SJCRH30 (cell line): ENCODE measurements around the gene CALCB. TPM values are rescaled to one million over a fixed set of nuclear protein-coding genes. Genes with fewer than 3 reads are reported as not detected.
"Not testable (repeated sequence)": the region's sequence is repeated elsewhere in the genome, so short reads cannot be mapped to it uniquely, and the experiment has no call there.

Source experiments
- DNase-seq, 2 experiments: peaks; one replicate each; pipeline ENCODE4 v3.0.0-alpha.2; 2015 to 2020
- H3K27ac ChIP-seq: fragments of 250-450 bp; sonication (Bioruptor Pico); 2 replicates; pipeline ENCODE4 v1.5.1; 2020; ENCODE audit warnings: mild to moderate bottlenecking, moderate library complexity
- H3K27me3 ChIP-seq: fragments of 250-450 bp; sonication (Bioruptor Pico); 2 replicates; pipeline ENCODE4 v1.5.1; 2020; ENCODE audit warnings: mild to moderate bottlenecking, moderate library complexity
- H3K36me3 ChIP-seq: fragments of 250-450 bp; sonication (Bioruptor Pico); 2 replicates; pipeline ENCODE4 v1.5.1; 2020; ENCODE audit warnings: mild to moderate bottlenecking, moderate library complexity
- H3K4me1 ChIP-seq: fragments of 250-450 bp; sonication (Bioruptor Pico); 2 replicates; pipeline ENCODE4 v1.5.1; 2020; ENCODE audit warnings: mild to moderate bottlenecking, moderate library complexity
- H3K4me3 ChIP-seq: fragments of 250-450 bp; sonication (Bioruptor Pico); 2 replicates; pipeline ENCODE4 v1.5.1; 2020; ENCODE audit warnings: mild to moderate bottlenecking, moderate library complexity
- H3K9me3 ChIP-seq: fragments of 250-450 bp; sonication (Bioruptor Pico); replicated peaks from 2 replicates; pipeline ENCODE4 v1.5.1; 2020; ENCODE audit warnings: mild to moderate bottlenecking, moderate library complexity
- total RNA-seq: library from RNA; depleted of rRNA; stranded (reverse); fragments of >200 nt; shearing (Covaris generic); gene quantifications from 2 replicates; pipeline ENCODE4 v1.2.3, GENCODE V29; 2014; rRNA removed

Gene CALCB, protein sequence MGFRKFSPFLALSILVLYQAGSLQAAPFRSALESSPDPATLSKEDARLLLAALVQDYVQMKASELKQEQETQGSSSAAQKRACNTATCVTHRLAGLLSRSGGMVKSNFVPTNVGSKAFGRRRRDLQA
- total RNA-seq = not detected in 2 replicates

DNA sequence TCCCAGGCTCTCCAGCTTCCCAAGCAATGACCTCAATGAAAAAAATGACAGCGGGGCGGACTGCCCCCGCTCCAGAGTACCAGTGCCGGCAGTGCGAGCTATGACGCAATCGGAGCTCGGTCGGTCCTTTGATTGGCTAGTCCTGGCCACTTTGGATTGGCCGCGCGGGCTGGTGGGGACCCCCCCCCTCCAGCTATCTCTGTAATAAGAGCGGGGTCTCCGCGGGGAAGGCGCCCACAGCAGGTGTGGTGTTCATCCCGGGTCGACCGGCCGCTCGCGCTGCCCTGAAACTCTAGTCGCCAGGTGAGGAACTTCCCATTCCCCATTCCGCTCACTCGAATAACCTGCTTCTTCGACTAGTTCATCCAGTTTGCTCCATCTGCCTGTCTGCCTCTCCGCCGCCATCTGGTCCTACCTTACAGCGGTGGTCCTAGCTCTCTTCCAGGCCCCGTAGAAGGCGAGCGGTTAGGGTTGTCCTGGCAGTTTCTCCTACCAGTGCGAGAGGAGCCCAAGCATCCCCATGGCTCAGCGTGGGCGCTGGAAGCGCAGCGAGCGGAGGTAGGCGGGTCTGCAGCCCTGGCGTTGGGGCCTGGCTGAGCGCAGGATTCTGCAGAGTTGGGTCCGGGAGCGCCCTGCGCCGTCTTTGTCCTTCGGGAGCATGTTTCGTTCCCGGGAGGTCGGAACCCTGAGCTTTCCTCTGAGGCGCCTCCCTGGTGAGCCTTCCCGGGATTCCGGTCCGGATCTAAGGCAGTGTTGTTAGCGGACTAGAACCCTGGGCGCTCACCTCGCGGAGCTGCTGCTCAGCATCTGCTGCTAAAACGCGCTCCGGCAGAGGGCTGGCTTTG is at the start of gene CALCB:
Gene CALCB, plus strand, starts transcription at position 233 of the 845 bp plus-strand sequence. CDS start 1,126 bp downstream, outside the sequence.
- Histone ChIP-seq H3K4me1 (no peaks in the 10 kb centered on the region), H3K4me3 (no peak within 1 kb of the TSS), H3K27me3 (no peaks in the 10 kb centered on the region)

DNA sequence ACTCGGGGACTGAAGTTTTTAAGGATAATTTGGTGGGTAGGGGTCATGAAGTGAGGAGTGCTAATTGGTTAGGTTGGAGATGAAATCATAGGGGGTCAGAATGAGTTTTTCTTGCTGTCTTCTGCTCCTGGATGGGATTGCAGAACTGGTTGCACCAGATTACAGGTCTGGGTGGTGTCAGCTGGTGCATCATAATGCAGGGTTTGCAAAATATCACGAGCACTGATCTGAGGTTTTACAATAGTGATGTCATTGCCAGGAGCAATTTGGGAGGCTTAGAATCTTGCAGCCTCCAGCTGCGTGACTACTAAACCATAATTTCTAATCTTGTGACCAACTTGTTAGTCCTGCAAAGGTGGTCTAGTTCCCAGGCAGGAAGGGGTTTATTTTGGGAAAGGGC is 46.4 kb upstream of the CALCB start:
- no peak overlapping the region for H3K27ac ChIP-seq
- no peaks in the 10 kb centered on the region for H3K36me3 ChIP-seq
- H3K9me3 ChIP-seq = no peaks in the 10 kb centered on the region; the same call in 1 of the 2 replicates
- no peaks in the 10 kb centered on the region for H3K27me3 ChIP-seq
- H3K4me1 ChIP-seq = no peaks in the 10 kb centered on the region
- no peak overlapping the region for H3K4me3 ChIP-seq
- no peak for DNase-seq

More for the DNA sequence above, at the start of gene CALCB:
- Histone ChIP-seq H3K27ac (no peak within 1 kb of the TSS), H3K36me3 (no peaks in the 10 kb centered on the region), H3K9me3 (no peaks in the 10 kb centered on the region)
- DNase-seq = no peak

DNA sequence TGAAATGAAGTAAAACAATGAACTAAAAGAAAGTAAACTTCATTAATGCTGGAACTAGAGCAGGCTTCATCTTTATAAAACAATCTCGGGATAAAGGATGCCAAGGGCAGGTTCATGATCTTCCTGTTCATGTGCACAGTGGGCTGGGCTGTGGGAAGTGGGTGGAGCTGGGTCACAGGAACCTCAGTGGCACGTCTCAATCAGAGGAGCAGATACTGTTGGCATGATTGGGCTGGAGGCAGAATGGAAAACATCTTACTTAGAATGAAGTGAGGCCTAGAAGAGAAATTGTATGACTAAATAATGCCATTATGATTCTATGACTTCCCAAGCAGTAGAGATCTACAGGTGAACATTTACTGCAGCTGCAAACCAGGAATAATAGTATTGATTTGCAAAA is 45.4 kb upstream of the CALCB start:
- Histone ChIP-seq H3K27ac (no peak overlapping the region), H3K27me3 (no peaks in the 10 kb centered on the region), H3K4me1 (no peaks in the 10 kb centered on the region), H3K36me3 (no peaks in the 10 kb centered on the region), H3K9me3 (no peaks in the 10 kb centered on the region; the same call in 1 of the 2 replicates), H3K4me3 (no peak overlapping the region)
- no peak for DNase-seq

DNA sequence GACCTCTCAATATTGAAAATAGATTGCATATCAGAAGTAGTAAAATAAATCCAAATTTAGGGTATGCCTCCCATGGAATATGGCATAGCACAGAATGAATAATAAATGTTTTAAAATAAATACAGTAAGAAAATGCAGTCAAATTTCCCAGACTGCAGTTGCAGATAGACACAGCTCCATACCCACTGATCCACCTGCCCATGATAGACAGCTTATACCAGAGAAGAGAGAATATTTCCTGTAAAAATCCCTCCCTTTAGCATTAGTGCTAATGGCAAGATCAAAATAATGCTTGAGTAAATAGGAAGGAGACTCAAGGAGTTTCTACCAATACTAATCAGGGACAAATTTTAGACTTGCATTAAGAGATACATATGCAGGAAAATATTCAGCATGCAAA is 45.0 kb upstream of the CALCB start:
- H3K36me3 ChIP-seq = no peaks in the 10 kb centered on the region
- H3K27ac ChIP-seq = no peak overlapping the region
- no peaks in the 10 kb centered on the region for H3K27me3 ChIP-seq
- DNase-seq = no peak
- H3K4me1 ChIP-seq = no peaks in the 10 kb centered on the region
- no peaks in the 10 kb centered on the region; the same call in 1 of the 2 replicates for H3K9me3 ChIP-seq
- no peak overlapping the region for H3K4me3 ChIP-seq

DNA sequence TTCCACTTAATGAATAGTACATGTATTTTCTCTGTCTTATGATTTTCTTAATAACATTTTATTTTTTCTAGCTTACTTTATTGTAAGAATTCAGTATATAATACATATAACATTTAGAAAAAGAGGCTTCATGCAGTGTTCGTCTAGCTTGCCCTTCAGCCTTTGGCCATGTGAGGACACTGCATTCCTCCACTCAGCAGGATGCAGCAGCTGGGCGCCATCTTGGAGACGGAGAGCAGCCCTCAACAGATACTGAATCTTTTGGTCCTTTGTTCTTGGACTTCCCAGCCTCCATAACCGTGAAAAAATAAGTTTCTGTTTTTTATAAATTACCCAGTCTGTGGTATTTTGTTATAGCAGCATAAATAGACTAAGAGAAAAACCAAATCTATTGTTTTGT is 41.4 kb upstream of the CALCB start:
- DNase-seq = peak in 1 of 2 experiments; percentile 5
- not testable (repeated sequence) for H3K27me3 ChIP-seq, H3K9me3 ChIP-seq, H3K27ac ChIP-seq, H3K4me1 ChIP-seq, H3K36me3 ChIP-seq, H3K4me3 ChIP-seq

DNA sequence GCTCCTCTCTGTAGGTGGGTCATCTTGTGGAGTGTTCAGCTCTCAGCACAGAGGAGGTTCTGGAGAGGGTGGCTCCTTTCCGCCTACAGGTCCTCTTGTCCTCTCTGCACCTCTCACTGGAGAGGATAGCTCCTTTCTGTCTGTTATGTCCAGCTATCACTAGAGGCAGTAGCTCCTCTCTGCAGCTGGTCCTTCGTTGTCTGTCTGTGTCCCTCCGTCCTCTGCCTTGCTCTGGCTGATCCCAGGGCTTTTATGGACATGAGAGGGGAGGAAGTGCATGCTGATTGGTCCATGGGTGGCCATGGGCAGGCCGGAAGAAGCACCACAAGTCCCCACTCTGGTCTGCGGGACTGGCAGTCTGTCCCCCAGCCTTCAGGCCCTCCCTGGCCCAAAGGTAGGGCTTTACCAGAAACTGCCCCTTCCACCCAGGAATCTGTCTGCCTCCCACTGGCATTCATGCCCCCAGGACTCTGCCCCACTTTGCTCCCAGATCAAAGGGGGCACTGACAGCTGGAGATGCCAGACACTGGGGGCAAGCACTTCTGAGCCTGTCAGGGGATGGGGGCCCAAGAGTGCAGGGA is 38.6 kb upstream of the CALCB start:
- peak; percentile 2 to 5 for DNase-seq
- H3K9me3 ChIP-seq = no peaks in the 10 kb centered on the region
- 0 out of 2 replicates have a peak, but pooled peaks cover 2% of the 10 kb centered on the region for H3K4me1 ChIP-seq

DNA sequence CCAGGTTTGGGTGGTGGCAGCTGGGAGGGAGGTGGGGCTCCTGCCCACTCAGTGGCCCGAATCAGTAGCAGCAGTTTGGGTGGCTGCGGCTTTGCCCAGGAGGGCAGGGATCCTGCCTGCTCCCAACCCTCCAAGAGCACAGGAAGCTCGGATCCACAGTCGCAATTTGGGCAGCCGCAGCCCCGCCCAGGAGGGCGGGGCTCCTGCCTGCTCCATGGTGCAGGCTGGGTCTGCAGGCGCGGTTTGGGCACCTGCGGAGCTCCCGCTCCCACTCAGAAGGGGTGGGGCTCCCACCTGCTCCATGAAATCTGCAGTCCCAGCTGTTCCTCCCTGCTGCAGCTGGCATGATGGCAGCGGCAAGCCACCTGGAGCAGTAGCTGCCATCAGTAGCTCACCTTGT is 38.1 kb upstream of the CALCB start:
- no peaks in the 10 kb centered on the region for H3K36me3 ChIP-seq
- no peaks in the 10 kb centered on the region for H3K9me3 ChIP-seq
- no peak overlapping the region for H3K27ac ChIP-seq
- no peak overlapping the region for H3K4me3 ChIP-seq
- 0 out of 2 replicates have a peak, but pooled peaks cover 2% of the 10 kb centered on the region for H3K4me1 ChIP-seq
- DNase-seq = peak in 1 of 2 experiments; percentile 8
- no peaks in the 10 kb centered on the region for H3K27me3 ChIP-seq

More for the DNA sequence above, 38.6 kb upstream of the CALCB start:
- H3K36me3 ChIP-seq = no peaks in the 10 kb centered on the region
- no peak overlapping the region for H3K27ac ChIP-seq
- H3K4me3 ChIP-seq = no peak overlapping the region
- H3K27me3 ChIP-seq = no peaks in the 10 kb centered on the region

DNA sequence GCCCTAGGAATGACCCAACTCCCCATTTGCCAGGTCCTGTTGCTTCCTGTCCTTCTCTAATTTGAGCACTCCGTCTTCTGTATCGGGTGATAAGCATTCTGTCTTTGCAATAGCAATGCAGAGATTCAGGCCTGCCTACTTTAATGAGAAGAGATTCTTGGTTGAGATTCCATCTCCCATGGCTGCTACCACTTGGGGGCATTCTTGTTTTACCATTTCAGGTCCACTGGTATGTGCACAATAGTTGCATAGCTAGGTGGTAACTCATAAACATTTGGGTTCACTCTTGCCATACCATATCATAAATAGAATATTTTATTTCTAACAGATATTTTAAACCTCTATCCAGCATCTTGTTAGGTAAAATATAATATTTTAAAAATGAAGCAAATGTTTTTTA is 34.4 kb upstream of the CALCB start:
- no peak for DNase-seq
- no peaks in the 10 kb centered on the region for H3K27me3 ChIP-seq
- no peak overlapping the region for H3K4me3 ChIP-seq
- H3K36me3 ChIP-seq = no peaks in the 10 kb centered on the region
- no peaks in the 10 kb centered on the region for H3K9me3 ChIP-seq
- 0 out of 2 replicates have a peak, but pooled peaks cover 2% of the 10 kb centered on the region for H3K4me1 ChIP-seq
- no peak overlapping the region for H3K27ac ChIP-seq

DNA sequence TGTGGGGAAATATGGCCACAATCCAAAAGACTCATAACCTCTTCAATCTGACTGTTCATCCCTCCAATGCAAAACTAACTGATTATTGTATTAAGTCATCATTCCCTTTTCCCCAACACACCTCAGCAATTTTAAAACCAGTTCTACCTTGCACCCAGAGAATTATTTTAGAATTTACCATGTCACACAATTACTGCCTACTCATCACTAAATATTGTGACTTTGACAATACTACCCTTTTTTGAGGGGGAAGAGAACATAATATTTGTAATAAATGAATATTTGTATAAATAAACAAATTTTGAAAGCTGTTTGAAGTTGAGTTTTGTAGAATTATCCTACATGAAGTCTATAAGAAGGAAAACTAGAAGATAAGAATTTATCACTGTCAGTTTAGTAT is 28.2 kb upstream of the CALCB start:
- H3K27me3 ChIP-seq = no peaks in the 10 kb centered on the region
- H3K9me3 ChIP-seq = no peaks in the 10 kb centered on the region
- H3K27ac ChIP-seq = no peak overlapping the region
- H3K4me1 ChIP-seq = no peaks in the 10 kb centered on the region
- no peak for DNase-seq
- H3K36me3 ChIP-seq = no peaks in the 10 kb centered on the region
- H3K4me3 ChIP-seq = no peak overlapping the region

DNA sequence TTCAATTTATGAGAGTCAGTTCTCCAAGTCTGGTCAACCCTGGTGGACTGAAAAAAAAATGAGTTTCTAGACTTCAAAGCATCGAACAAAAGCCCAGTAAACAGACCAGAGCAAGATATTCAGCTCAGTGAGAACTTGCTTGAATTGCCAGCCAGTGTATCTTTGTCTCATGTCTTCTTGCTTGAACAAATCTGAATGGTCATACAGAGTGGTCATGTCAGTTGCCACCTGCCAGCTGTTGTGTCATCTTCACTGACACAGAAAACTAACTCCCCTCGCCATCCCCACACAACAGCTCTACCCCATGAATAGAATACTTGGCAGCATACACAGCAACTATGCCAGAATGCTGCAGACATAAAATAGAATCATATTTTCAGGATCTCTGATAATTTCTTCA is 27.5 kb upstream of the CALCB start:
- no peak for DNase-seq
- no peaks in the 10 kb centered on the region for H3K27me3 ChIP-seq
- H3K4me1 ChIP-seq = no peaks in the 10 kb centered on the region
- no peak overlapping the region for H3K4me3 ChIP-seq
- no peaks in the 10 kb centered on the region for H3K9me3 ChIP-seq
- no peak overlapping the region for H3K27ac ChIP-seq
- H3K36me3 ChIP-seq = no peaks in the 10 kb centered on the region

DNA sequence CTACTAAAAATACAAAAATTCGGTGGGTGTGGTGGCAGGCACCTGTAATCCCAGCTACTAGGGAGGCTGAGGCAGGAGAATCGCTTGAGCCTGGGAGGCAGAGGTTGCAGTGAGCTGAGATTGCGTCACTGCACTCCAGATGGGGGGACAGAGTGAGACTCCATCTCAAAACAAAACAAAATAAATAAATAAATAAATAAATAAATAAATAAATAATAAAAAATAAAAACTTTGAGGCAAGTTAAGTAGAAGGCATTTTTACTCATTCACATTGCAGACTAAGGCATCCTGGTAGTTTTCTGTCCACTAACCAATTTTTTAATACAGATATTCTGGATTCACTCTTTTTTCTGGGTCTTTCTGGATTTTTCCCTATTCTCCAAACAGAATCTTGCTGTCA is 26.7 kb upstream of the CALCB start:
- not testable (repeated sequence) for H3K9me3 ChIP-seq

DNA sequence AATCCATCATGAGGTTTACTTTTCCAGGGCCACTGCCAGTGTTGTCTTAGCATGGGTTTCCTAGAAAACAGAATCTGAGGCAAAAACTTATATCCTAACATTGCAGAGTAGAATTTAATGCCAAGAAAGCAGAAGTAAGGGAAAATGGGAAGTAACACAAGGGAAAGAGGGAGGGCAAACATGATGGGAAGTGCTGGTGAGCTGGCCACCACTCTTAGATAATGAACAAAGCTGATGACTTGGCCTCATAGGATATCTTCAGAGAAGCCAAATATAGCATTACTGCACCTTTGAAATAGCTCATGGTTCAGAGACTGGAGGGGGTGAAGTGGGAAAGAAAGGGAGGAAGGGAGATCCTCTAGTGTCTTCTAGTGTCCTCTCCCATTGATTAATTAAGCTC is 24.8 kb upstream of the CALCB start:
- Histone ChIP-seq H3K9me3 (no peaks in the 10 kb centered on the region), H3K4me3 (no peak overlapping the region), H3K4me1 (no peaks in the 10 kb centered on the region), H3K27me3 (no peaks in the 10 kb centered on the region), H3K27ac (no peak overlapping the region), H3K36me3 (no peaks in the 10 kb centered on the region)
- no peak for DNase-seq

More for the DNA sequence above, 26.7 kb upstream of the CALCB start:
- not testable (repeated sequence) for H3K27me3 ChIP-seq, H3K4me3 ChIP-seq, H3K36me3 ChIP-seq, H3K27ac ChIP-seq, H3K4me1 ChIP-seq, DNase-seq

DNA sequence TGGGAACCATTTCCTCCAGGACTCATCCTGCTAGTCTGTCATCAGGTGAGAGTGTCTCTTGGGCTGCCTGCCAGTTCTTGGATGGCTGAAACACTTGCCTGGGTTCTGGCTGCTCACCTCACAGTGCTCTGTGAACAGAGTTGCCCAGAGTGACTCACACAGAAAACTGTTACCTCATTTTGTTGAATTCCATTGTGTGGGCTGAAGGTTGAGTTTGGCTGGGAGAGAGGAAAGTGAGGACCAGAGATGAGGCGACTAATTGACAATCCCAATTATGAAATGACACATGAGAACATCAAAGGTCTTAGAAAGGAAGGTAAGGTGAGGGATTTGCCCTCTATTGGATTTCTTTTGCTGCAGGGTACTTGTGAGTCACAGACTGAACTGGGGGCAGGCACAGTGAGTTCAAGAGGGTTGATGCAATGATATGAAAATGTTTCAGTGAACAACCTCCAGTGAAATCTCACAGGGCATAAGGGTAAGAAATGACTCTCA is 20.2 kb upstream of the CALCB start:
- peak in 1 of 2 experiments; percentile 14 for DNase-seq
- Histone ChIP-seq H3K9me3 (no peaks in the 10 kb centered on the region), H3K4me1 (no peaks in the 10 kb centered on the region), H3K36me3 (no peaks in the 10 kb centered on the region), H3K4me3 (no peak overlapping the region), H3K27ac (no peak overlapping the region), H3K27me3 (no peaks in the 10 kb centered on the region)

DNA sequence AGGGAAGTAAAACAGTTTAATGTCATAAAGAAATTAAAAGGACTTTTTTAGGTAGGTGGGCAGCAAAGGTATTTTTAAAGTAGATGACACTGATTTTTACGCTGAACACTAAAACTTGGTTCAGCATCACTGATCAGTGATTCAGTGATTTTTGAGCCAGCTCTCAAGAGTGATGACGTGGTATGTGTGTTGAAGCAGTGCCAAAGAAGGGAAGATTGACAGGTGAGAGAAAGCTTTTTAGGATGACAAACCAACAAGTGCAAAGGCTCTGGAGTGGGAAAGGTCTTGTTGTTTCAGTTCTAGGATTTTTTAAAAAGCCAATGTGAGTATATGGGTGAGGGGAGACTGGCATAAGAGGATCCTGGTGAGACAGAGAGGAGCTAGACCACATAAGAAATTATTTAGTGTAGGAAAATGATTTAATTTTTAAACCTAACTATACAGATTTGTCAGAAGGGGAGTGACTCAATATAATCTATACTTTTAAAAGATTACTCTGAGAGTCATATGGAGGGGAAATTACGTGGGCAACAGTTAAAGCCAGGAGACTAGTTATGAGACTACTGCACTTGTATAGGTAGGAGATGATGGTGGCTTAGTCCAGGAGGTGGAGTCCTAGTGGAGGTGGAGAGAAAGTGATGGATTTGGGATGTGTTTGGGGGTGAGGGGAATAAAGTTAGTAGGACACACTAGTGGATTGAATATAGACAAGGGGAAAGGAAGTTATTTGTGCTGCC is 17.6 kb upstream of the CALCB start:
- H3K27me3 ChIP-seq = no peaks in the 10 kb centered on the region
- no peaks in the 10 kb centered on the region for H3K36me3 ChIP-seq
- no peak for DNase-seq
- no peak overlapping the region for H3K4me3 ChIP-seq
- H3K27ac ChIP-seq = no peak overlapping the region
- H3K9me3 ChIP-seq = no peaks in the 10 kb centered on the region
- H3K4me1 ChIP-seq = no peaks in the 10 kb centered on the region

DNA sequence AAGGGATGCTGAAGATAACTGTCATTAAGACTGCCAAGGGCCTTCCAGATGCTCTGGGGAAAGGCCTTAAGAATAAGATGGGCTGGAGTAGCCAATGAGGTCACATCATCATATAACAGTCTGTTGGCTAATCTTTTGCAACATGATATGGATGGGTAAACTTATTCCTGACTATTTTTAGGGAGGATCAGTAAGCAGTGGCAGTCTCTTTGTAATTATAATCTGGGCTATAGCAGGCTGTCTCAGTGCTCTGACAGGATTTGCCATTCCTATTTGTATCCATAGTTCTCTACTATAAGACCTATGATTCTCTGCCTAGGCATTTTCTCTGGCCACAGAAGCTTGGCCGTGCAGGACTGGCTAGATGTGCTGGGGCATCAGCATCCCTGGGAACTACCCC is 16.1 kb upstream of the CALCB start:
- Histone ChIP-seq H3K36me3 (no peaks in the 10 kb centered on the region), H3K27ac (no peak overlapping the region), H3K4me1 (no peaks in the 10 kb centered on the region), H3K27me3 (no peaks in the 10 kb centered on the region), H3K4me3 (no peak overlapping the region), H3K9me3 (no peaks in the 10 kb centered on the region)
- DNase-seq = no peak
